SU-DHL-6 (cell line): ENCODE results near the gene FGD5.

ENCODE experiments used
- H2AFZ ChIP-seq: fragments of 200-600 bp; sonication (generic); 2 replicates; pipeline ENCODE4 v1.6.1; 2014; ENCODE audit warnings: low read depth, mild to moderate bottlenecking, moderate library complexity, mixed read lengths, antibody characterized with exemption, low read length; ENCODE audit not compliant: severe bottlenecking
- H3F3A ChIP-seq: fragments of 200-600 bp; shearing (Covaris generic); 2 replicates; pipeline ENCODE4 v1.6.0; 2016; ENCODE audit warnings: antibody characterized with exemption, mild to moderate bottlenecking; ENCODE audit not compliant: insufficient read depth
- H3K27ac ChIP-seq: fragments of 200-600 bp; sonication (generic); 2 replicates; pipeline ENCODE4 v1.5.1; 2016; ENCODE audit warnings: low read depth, mild to moderate bottlenecking, low read length, moderate library complexity, mixed read lengths
- H3K27me3 ChIP-seq: fragments of 200-600 bp; sonication (generic), shearing (Covaris generic); 2 replicates; pipeline ENCODE4 v1.6.0; 2014; ENCODE audit warnings: mild to moderate bottlenecking, low read length
- H3K36me3 ChIP-seq: fragments of 200-600 bp; sonication (generic); 2 replicates; pipeline ENCODE4 v1.6.1; 2014; ENCODE audit warnings: mild to moderate bottlenecking, low read length, mixed read lengths
- H3K4me2 ChIP-seq: fragments of 300-600, 200-600 bp; shearing (Covaris generic), sonication (generic); 2 replicates; pipeline ENCODE4 v1.6.0; 2014; ENCODE audit warnings: low read length, low read depth, mild to moderate bottlenecking; ENCODE audit not compliant: poor library complexity, severe bottlenecking
- H3K4me3 ChIP-seq: fragments of 200-600 bp; sonication (generic); 2 replicates; pipeline ENCODE4 v1.5.1; 2014; ENCODE audit warnings: antibody characterized with exemption, low read length, mild to moderate bottlenecking, mixed read lengths; ENCODE audit not compliant: insufficient read depth, poor library complexity, severe bottlenecking
- H3K79me2 ChIP-seq: fragments of 200-600 bp; sonication (generic); 2 replicates; pipeline ENCODE4 v1.6.1; 2014; ENCODE audit warnings: mild to moderate bottlenecking, low read length, moderate library complexity; ENCODE audit not compliant: insufficient read depth
- H3K9ac ChIP-seq: fragments of 200-600 bp; sonication (generic); 2 replicates; pipeline ENCODE4 v1.7.0; 2014; ENCODE audit warnings: mild to moderate bottlenecking, low read length
- H3K9me2 ChIP-seq: fragments of 200-600 bp; sonication (generic); replicated peaks from 2 replicates; pipeline ENCODE4 v1.6.1; 2014; ENCODE audit warnings: low read length; ENCODE audit not compliant: insufficient read depth
- H3K9me3 ChIP-seq: fragments of 200-600 bp; sonication (generic); 2 replicates; pipeline ENCODE4 v1.6.1; 2014; ENCODE audit warnings: low read length, mixed read lengths; ENCODE audit not compliant: insufficient read depth
- H4K20me1 ChIP-seq: fragments of 200-600 bp; sonication (generic); 2 replicates; pipeline ENCODE4 v1.6.1; 2014; ENCODE audit warnings: low read depth, mild to moderate bottlenecking, antibody characterized with exemption, low read length, moderate library complexity, mixed read lengths
- CTCF ChIP-seq: fragments of 200-600 bp; sonication (generic); IDR thresholded peaks from one replicate; pipeline ENCODE4 v1.5.1; 2017; ENCODE audit warnings: antibody characterized with exemption, mild to moderate bottlenecking, low read length, moderate library complexity; ENCODE audit not compliant: insufficient read depth, poor library complexity, severe bottlenecking
- EZH2phosphoT487 ChIP-seq: fragments of 200-600 bp; sonication (generic), shearing (Covaris generic); conservative IDR thresholded peaks from 2 replicates; pipeline ENCODE4 v1.6.1; 2018; ENCODE audit warnings: mild to moderate bottlenecking, antibody characterized with exemption, low read length, moderate library complexity, mixed read lengths

Gene FGD5

DNA sequence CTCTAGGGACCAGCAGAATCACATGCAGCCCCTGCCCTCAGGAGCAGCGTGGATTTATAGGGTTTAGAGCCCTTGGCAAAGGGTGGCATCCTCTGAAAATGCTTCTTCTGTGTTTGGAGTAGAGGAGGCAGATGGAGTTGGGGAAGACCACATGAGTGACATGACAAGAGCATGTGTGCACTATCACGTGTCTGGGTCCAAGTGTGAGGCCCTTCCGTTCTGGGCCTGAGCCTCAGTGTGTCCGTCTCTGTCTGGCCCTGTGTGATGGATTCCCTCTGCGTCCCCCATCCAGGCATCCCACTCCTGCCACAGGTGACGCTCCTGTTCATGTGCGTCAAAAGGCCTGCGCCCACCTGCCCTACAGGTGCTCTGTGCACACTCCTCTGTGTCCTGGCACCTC is 30.1 kb downstream of the FGD5 start:
- no peaks in the 10 kb centered on the region for H3K79me2 ChIP-seq
- no peak overlapping the region for H3K4me3 ChIP-seq
- no peaks in the 10 kb centered on the region for H3K9me2 ChIP-seq
- no peaks in the 10 kb centered on the region for H3K9me3 ChIP-seq
- H3K27ac ChIP-seq, result no peak overlapping the region
- H4K20me1 ChIP-seq, result no peaks in the 10 kb centered on the region
- no peaks in the 10 kb centered on the region for H3K27me3 ChIP-seq
- no peak overlapping the region for H2AFZ ChIP-seq
- no peaks in the 10 kb centered on the region for H3F3A ChIP-seq
- no peak overlapping the region for H3K4me2 ChIP-seq
- H3K36me3 ChIP-seq, result no peaks in the 10 kb centered on the region
- TF ChIP-seq CTCF (no peak), EZH2phosphoT487 (no peak)
- H3K9ac ChIP-seq, result no peak overlapping the region

GRCh38 chr3:14849638-14850230 is 31.0 kb downstream of the FGD5 start:
- Histone ChIP-seq H3K9me2 (no peaks in the 10 kb centered on the region), H3K9me3 (no peaks in the 10 kb centered on the region), H3K4me2 (no peak overlapping the region), H3K4me3 (no peak overlapping the region), H4K20me1 (no peaks in the 10 kb centered on the region), H3K9ac (no peak overlapping the region), H3K27me3 (no peaks in the 10 kb centered on the region), H3K79me2 (no peaks in the 10 kb centered on the region), H3F3A (no peaks in the 10 kb centered on the region), H3K36me3 (no peaks in the 10 kb centered on the region), H2AFZ (no peak overlapping the region), H3K27ac (no peak overlapping the region)
- no peak for TF ChIP-seq CTCF
- no peak for TF ChIP-seq EZH2phosphoT487

GRCh38 chr3:14852058-14852594 is 33.4 kb downstream of the FGD5 start:
- no peak overlapping the region for H3K4me3 ChIP-seq
- H3K36me3 ChIP-seq, result no peaks in the 10 kb centered on the region
- TF ChIP-seq EZH2phosphoT487, result no peak
- no peak for TF ChIP-seq CTCF
- no peaks in the 10 kb centered on the region for H4K20me1 ChIP-seq
- H3K27ac ChIP-seq, result no peak overlapping the region
- no peak overlapping the region for H3K4me2 ChIP-seq
- no peaks in the 10 kb centered on the region for H3K9me3 ChIP-seq
- no peak overlapping the region for H2AFZ ChIP-seq
- no peaks in the 10 kb centered on the region for H3K9me2 ChIP-seq
- H3K79me2 ChIP-seq, result no peaks in the 10 kb centered on the region
- H3K9ac ChIP-seq, result no peak overlapping the region
- H3F3A ChIP-seq, result no peaks in the 10 kb centered on the region
- H3K27me3 ChIP-seq, result no peaks in the 10 kb centered on the region
